K562 (cell line): ENCODE results near the gene TTC23L. TPM values are rescaled to one million over a fixed set of nuclear protein-coding genes. Genes with fewer than 3 reads are reported as not detected.

Experiments
- EP400 ChIP-seq: fragments of 450-650 bp; IDR thresholded peaks from 2 replicates; pipeline ENCODE4 v1.6.1; 2017; ENCODE audit warnings: antibody characterized with exemption, mild to moderate bottlenecking, moderate library complexity
- ILK ChIP-seq: fragments of 450-650 bp; IDR thresholded peaks from 2 replicates; pipeline ENCODE4 v1.6.1; 2016; ENCODE audit warnings: missing genetic modification characterization, low read depth, mild to moderate bottlenecking, missing compliant biosample characterization, moderate library complexity, borderline replicate concordance
- JUN ChIP-seq, 2 experiments: sonication (generic) in 1 of 2; formaldehyde crosslinking in 1 of 2; IDR thresholded peaks; 2 replicates each; pipeline versions ENCODE4 v1.6.1 to v1.8.0; 2012 to 2022; ENCODE audit warnings: borderline replicate concordance in 2 of 2, mild to moderate bottlenecking in 2 of 2, improper control_type of control experiment in 1 of 2, low read depth in 1 of 2, low read length in 1 of 2, missing genetic modification reagents in 1 of 2
- KAT7 ChIP-seq: sonication (generic); formaldehyde crosslinking; IDR thresholded peaks from 2 replicates; pipeline ENCODE4 v1.8.0; 2022; ENCODE audit warnings: missing genetic modification reagents, mild to moderate bottlenecking, borderline replicate concordance
- MED1 ChIP-seq: sonication (generic); formaldehyde crosslinking; IDR thresholded peaks from 2 replicates; pipeline ENCODE4 v1.8.1; 2023; ENCODE audit warnings: missing genetic modification reagents, borderline replicate concordance
- NFIC ChIP-seq: fragments of 450-650 bp; IDR thresholded peaks from 2 replicates; pipeline ENCODE4 v1.6.1; 2017; ENCODE audit warnings: mild to moderate bottlenecking, inconsistent platforms
- PHTF2 ChIP-seq: fragments of 250-450 bp; sonication (Bioruptor Pico); IDR thresholded peaks from 2 replicates; pipeline ENCODE4 v1.5.0; 2021; ENCODE audit warnings: mild to moderate bottlenecking
- POLR2AphosphoS5 ChIP-seq: IDR thresholded peaks from 2 replicates; pipeline ENCODE4 v1.6.1; 2011; ENCODE audit warnings: mild to moderate bottlenecking, low read depth, low read length, moderate library complexity; ENCODE audit not compliant: control insufficient read depth, insufficient read depth
- POLR2G ChIP-seq: fragments of 200-400 bp; formaldehyde crosslinking; IDR thresholded peaks from 2 replicates; pipeline ENCODE4 v1.6.1; 2017; ENCODE audit warnings: low read depth, mild to moderate bottlenecking, antibody characterized with exemption, low read length, moderate library complexity
- SMARCC2 ChIP-seq: fragments of 450-650 bp; IDR thresholded peaks from 2 replicates; pipeline ENCODE4 v1.6.1; 2017; ENCODE audit warnings: antibody characterized with exemption, moderate library complexity, mild to moderate bottlenecking, low read depth
- TBL1XR1 ChIP-seq, 2 experiments: IDR thresholded peaks; 2 replicates each; pipeline ENCODE4 v1.6.1; 2012; ENCODE audit warnings: improper control_type of control experiment in 2 of 2, low read length in 2 of 2, mild to moderate bottlenecking in 1 of 2
- TFAM ChIP-seq: fragments of 250-450 bp; sonication (Bioruptor Pico); conservative IDR thresholded peaks from 2 replicates; pipeline ENCODE4 v1.5.0; 2021; ENCODE audit warnings: mild to moderate bottlenecking, moderate library complexity
- ZBTB17 ChIP-seq: fragments of 450-650 bp; formaldehyde crosslinking; IDR thresholded peaks from 2 replicates; pipeline ENCODE4 v1.4.0; 2020; ENCODE audit warnings: mild to moderate bottlenecking
- ZNF165 ChIP-seq: fragments of 250-450 bp; sonication (Bioruptor Pico); IDR thresholded peaks from 2 replicates; pipeline ENCODE4 v1.4.0; 2020; ENCODE audit warnings: borderline replicate concordance
- ZNF41 ChIP-seq: fragments of 250-450 bp; sonication (Bioruptor Pico); conservative IDR thresholded peaks from 2 replicates; pipeline ENCODE4 v1.4.0; 2020; ENCODE audit warnings: mild to moderate bottlenecking
- ZNF75A ChIP-seq: fragments of 450-650 bp; formaldehyde crosslinking; IDR thresholded peaks from 2 replicates; pipeline ENCODE4 v1.4.0; 2020; ENCODE audit warnings: mild to moderate bottlenecking
- polyA plus RNA-seq, 8 experiments: library from polyadenylated mRNA; depleted of rRNA in 4 of 8; stranded (reverse) in 5 of 8; unstranded in 3 of 8; fragments of >200 nt; fragmentation: Nextera tagmentation in 2 of 8; fragmentation: Illumina TruSeq in 1 of 8; extraction: Ambion mirVana in 2 of 8; extraction: Trizol in 1 of 8; gene quantifications; 2 replicates each; pipeline versions ENCODE4 v1.2.1 to v1.2.3, GENCODE V29; 2011 to 2014; ENCODE audit warnings: inconsistent platforms in 1 of 8, missing spikeins in 1 of 8
- total RNA-seq, 7 experiments: library from RNA; depleted of rRNA in 6 of 7; stranded (reverse); fragments of >200 nt in 6 of 7; fragmentation: Illumina TruSeq in 2 of 7; extraction: Trizol in 2 of 7; gene quantifications; 2 replicates each; pipeline versions ENCODE4 v1.2.1 to v1.2.3, GENCODE V29; 2011 to 2021; ENCODE audit warnings: low replicate concordance in 1 of 7
- TF ChIP-seq, protein P1 (sequence below): IDR thresholded peaks from 3 replicates; pipeline ENCODE4 v1.6.1; 2011; ENCODE audit warnings: borderline replicate concordance, mild to moderate bottlenecking, moderate library complexity; ENCODE audit not compliant: insufficient read length; ENCODE audit errors: extremely low read depth
- TF ChIP-seq, protein P2 (sequence below): fragments of 450-650 bp; IDR thresholded peaks from 2 replicates; pipeline ENCODE4 v1.6.1; 2016; ENCODE audit warnings: missing biosample characterization, missing genetic modification characterization

Gene TTC23L
- total and polyA plus RNA-seq, 9 of the 15 experiments (the other 6 are each of a cell fraction or from before 2014, with no cell fraction given), result 0.03 to 0.32 (median 0.14) TPM; not detected in 2

DNA sequence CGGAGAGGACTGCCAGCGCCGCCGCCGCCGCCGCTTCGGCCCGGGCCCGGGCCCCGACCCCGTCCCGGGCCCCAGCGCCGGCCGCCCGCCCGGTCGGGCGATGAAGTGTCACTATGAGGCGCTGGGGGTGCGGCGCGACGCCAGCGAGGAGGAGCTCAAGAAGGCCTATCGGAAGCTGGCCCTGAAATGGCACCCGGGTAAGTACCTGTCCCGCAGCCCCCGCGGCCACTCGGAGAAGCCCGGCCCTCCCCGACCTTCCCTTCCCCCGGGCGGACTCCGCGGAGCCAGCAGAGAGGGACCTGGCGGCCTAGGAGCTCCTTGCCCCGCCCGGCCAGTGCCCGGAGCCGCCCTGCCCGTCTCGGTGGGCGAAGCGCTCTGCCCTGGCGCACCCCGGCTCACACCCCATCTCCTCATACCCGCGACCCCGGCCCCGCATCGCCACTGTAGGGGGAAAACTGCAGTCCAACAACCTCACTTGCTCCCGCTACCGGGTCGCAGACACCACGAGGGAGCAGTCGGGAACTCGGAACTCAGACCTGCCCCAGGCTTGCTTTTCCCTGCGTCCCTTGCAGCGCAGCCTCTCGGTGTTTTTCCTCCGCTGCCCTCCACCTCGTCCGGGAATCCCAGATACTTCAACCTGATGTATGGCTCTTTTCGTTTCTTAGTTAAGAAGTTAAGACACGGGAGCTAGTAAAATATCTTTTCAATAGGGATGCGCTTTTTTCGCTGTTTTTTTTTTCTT lies 90.9 kb downstream of the TTC23L start (continued):
- TF ChIP-seq EP400 (peak; percentile 73), POLR2G (peak; percentile 91), SMARCC2 (no peak), MED1 (CRISPR knock-in tag) (no peak), TBL1XR1 (IDR thresholded peaks at IDR 0.05; ENCODE audit: low read length in 2 of 2) (no peak), TFAM (CRISPR knock-in tag) (no peak), ZNF75A (CRISPR knock-in tag) (no peak), ILK (tag) (no peak), KAT7 (CRISPR knock-in tag) (0 out of 2 replicates have a peak, but pooled peaks have one; percentile 30), JUN (IDR thresholded peaks at IDR 0.05; ENCODE audit: borderline replicate concordance, low read depth, low read length) (no peak), JUN (CRISPR knock-in tag; IDR thresholded peaks at IDR 0.05; ENCODE audit: borderline replicate concordance) (no peak), ZBTB17 (CRISPR knock-in tag) (peak; percentile 65; the same call in 1 of the 2 replicates), ZNF165 (0 out of 2 replicates have a peak, but pooled peaks have one; percentile 50), POLR2AphosphoS5 (peak; percentile 31; the same call in 1 of the 2 replicates), ZNF41 (no peak), PHTF2 (no peak), NFIC (0 out of 2 replicates have a peak, but pooled peaks have one; percentile 14)
- TF ChIP-seq, protein P1, sequence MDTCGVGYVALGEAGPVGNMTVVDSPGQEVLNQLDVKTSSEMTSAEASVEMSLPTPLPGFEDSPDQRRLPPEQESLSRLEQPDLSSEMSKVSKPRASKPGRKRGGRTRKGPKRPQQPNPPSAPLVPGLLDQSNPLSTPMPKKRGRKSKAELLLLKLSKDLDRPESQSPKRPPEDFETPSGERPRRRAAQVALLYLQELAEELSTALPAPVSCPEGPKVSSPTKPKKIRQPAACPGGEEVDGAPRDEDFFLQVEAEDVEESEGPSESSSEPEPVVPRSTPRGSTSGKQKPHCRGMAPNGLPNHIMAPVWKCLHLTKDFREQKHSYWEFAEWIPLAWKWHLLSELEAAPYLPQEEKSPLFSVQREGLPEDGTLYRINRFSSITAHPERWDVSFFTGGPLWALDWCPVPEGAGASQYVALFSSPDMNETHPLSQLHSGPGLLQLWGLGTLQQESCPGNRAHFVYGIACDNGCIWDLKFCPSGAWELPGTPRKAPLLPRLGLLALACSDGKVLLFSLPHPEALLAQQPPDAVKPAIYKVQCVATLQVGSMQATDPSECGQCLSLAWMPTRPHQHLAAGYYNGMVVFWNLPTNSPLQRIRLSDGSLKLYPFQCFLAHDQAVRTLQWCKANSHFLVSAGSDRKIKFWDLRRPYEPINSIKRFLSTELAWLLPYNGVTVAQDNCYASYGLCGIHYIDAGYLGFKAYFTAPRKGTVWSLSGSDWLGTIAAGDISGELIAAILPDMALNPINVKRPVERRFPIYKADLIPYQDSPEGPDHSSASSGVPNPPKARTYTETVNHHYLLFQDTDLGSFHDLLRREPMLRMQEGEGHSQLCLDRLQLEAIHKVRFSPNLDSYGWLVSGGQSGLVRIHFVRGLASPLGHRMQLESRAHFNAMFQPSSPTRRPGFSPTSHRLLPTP, result no peak
- TF ChIP-seq, protein P2, sequence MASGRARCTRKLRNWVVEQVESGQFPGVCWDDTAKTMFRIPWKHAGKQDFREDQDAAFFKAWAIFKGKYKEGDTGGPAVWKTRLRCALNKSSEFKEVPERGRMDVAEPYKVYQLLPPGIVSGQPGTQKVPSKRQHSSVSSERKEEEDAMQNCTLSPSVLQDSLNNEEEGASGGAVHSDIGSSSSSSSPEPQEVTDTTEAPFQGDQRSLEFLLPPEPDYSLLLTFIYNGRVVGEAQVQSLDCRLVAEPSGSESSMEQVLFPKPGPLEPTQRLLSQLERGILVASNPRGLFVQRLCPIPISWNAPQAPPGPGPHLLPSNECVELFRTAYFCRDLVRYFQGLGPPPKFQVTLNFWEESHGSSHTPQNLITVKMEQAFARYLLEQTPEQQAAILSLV (tag), result no peak
